ENCODE results near the gene DGKG. TPM values are rescaled to one million over a fixed set of nuclear protein-coding genes. Genes with fewer than 3 reads are reported as not detected.

The DGKG gene
- total RNA-seq, 4 donors from 2014 or later: 1.3 to 5.7 (median 2.3) TPM

DNA sequence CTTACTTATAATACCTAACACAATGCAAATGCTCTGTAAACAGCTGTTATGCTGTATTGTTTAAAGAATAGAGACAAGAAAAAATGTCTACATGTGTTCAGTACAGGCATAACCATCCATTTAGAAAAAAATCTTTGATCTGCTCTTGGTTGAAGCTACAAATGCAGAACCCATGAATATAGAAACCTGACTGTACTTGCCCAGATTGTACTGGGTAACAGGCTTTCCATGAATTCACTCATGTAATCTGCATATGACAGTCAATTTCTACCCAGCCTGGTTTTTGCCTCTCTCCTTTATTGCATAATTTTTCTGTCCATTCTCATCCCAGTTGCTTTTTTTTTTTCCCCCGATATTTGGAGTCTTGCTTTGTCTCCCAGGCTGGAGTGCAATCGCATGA, 190.5 kb downstream of the DGKG start:
- 93 to 96% methylated on average over 2 of the region's 2 CpGs for WGBS, 2 donors
- no peak overlapping the region for H3K27ac ChIP-seq
- no peaks in the 10 kb centered on the region for H3K27me3 ChIP-seq
- no peak overlapping the region for H3K4me3 ChIP-seq
- TF ChIP-seq, protein P1, sequence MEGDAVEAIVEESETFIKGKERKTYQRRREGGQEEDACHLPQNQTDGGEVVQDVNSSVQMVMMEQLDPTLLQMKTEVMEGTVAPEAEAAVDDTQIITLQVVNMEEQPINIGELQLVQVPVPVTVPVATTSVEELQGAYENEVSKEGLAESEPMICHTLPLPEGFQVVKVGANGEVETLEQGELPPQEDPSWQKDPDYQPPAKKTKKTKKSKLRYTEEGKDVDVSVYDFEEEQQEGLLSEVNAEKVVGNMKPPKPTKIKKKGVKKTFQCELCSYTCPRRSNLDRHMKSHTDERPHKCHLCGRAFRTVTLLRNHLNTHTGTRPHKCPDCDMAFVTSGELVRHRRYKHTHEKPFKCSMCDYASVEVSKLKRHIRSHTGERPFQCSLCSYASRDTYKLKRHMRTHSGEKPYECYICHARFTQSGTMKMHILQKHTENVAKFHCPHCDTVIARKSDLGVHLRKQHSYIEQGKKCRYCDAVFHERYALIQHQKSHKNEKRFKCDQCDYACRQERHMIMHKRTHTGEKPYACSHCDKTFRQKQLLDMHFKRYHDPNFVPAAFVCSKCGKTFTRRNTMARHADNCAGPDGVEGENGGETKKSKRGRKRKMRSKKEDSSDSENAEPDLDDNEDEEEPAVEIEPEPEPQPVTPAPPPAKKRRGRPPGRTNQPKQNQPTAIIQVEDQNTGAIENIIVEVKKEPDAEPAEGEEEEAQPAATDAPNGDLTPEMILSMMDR (IDR thresholded peaks at IDR 0.05): no peak
- TF ChIP-seq POLR2A (IDR thresholded peaks at IDR 0.05) (no peak), EP300 (IDR thresholded peaks at IDR 0.05) (no peak)
- no peaks in the 10 kb centered on the region for H3K36me3 ChIP-seq
- peaks cover 0 to 6% (median 0%) of the 10 kb centered on the region in 4 donors for H3K4me1 ChIP-seq
- DNase-seq (ENCODE audit: low spot score in 2 of 2): no peak
- no peaks in the 10 kb centered on the region for H3K9me3 ChIP-seq

DNA sequence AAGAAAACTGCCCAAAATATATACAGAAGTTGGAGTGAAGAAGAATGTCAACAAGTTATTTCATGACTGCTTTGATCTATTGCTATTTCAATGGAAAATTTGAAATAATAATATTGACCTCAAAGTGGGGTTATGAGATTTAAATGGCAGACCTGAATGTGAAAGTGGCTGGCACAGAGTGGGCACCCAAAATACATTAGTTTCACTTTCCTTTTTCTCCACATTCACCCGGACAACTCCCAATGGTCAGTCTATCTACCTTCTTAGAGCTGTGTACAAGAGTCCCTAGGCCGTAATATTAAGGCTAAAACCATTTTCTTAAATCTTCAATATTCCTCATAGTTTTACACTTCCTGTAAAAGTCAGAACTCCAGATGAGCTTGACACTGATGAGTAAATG, 191.5 kb downstream of the DGKG start:
- Histone ChIP-seq H3K27ac (no peak overlapping the region), H3K4me1 (peaks cover 0 to 10% (median 0%) of the 10 kb centered on the region in 4 donors), H3K4me3 (no peak overlapping the region), H3K9me3 (no peaks in the 10 kb centered on the region), H3K36me3 (no peaks in the 10 kb centered on the region), H3K27me3 (no peaks in the 10 kb centered on the region)
- 37 to 62% methylated on average over 2 of the region's 2 CpGs for WGBS, 2 donors
- no peak for DNase-seq (ENCODE audit: low spot score in 2 of 2)
- TF ChIP-seq, protein P1 (IDR thresholded peaks at IDR 0.05): no peak
- TF ChIP-seq EP300 (IDR thresholded peaks at IDR 0.05) (no peak), POLR2A (IDR thresholded peaks at IDR 0.05) (no peak)

DNA sequence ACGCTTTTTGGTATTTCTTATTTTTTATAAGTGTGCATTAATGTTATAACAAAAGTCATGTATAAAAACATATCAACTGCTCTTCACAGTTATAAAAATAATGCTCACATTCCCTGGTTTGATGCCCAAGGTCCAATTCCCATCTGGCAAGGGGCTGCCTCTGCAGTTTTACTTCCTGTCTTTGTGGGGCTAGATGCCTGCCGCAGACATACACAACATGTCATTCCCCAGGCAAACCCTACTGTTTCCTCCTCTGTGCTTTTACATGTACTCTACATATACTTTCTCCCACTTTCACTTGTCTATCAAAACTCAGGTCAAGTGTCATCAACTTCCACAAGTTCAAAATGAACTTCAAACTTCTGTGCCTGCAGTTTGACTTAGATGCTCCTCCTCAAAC, 192.7 kb downstream of the DGKG start:
- no peaks in the 10 kb centered on the region for H3K36me3 ChIP-seq
- 80 to 86% methylated on average over 2 of the region's 2 CpGs for WGBS, 2 donors
- TF ChIP-seq, protein P1 (IDR thresholded peaks at IDR 0.05): no peak
- TF ChIP-seq POLR2A (IDR thresholded peaks at IDR 0.05) (no peak), EP300 (IDR thresholded peaks at IDR 0.05) (no peak)

DNA sequence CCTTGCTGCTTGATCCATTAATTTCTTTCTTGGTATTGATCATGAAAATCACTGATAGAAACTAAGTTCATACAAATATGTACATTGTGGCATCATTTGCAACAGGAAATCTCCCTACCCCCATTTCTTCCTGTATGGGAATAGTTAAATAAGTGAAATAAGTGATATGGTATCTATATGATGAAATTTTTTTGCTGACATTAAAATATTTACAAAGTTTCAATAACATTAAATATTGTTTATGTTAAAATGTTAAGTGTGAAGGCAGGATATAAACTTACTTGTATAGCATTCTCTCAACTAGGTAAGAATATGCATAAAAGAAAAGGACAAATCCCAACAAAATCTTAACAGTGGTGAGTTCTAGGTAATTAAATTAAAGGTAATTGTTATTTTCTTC, 193.1 kb downstream of the DGKG start:
- Histone ChIP-seq H3K36me3 (no peaks in the 10 kb centered on the region), H3K9me3 (no peaks in the 10 kb centered on the region), H3K4me3 (no peak overlapping the region), H3K4me1 (peaks cover 0 to 10% (median 0%) of the 10 kb centered on the region in 4 donors), H3K27ac (no peak overlapping the region), H3K27me3 (no peaks in the 10 kb centered on the region)
- no peak for TF ChIP-seq POLR2A (IDR thresholded peaks at IDR 0.05)
- TF ChIP-seq EP300 (IDR thresholded peaks at IDR 0.05): no peak
- TF ChIP-seq, protein P1 (IDR thresholded peaks at IDR 0.05): no peak
- no peak for DNase-seq (ENCODE audit: low spot score in 2 of 2)

More for the DNA sequence above, 192.7 kb downstream of the DGKG start:
- DNase-seq (ENCODE audit: low spot score in 2 of 2): no peak
- H3K27me3 ChIP-seq: no peaks in the 10 kb centered on the region
- H3K27ac ChIP-seq: no peak overlapping the region
- no peak overlapping the region for H3K4me3 ChIP-seq
- H3K9me3 ChIP-seq: no peaks in the 10 kb centered on the region
- H3K4me1 ChIP-seq: peaks cover 0 to 10% (median 0%) of the 10 kb centered on the region in 4 donors

DNA sequence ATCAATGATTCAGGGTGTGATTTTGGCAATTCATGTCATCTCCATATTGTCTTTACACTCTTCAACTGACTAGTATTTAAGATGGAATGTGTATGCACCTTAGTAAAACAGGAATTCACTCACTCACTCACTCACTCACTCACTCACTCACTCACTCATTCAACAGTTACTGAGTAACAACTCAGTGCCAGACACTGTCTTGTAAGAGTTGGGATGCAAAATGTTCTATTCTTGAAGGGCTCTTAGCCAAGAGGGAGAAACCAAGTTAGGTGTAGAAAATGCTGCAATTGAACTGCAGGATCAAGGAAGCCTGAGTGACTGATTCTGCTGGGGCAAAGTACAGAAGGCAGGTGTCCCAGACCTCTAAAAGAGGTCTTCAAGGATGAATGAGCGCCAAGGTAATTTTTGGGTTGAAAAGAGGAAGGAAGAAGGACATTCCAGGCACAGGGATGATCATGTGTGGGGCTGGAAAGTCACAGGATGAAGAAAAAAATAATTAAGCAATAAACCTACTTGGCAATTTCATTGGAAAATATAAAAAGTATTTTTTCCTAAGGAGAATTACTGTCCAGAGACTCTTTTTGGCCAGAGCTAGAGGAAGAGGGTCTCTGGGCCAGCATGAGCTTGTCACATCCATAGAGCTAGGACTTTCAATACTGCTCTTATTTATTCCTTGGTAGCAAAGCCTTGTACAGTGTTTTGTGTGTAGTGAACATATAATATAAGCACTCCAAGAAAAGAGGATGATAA, 194.2 kb downstream of the DGKG start:
- H3K4me3 ChIP-seq: no peak overlapping the region
- H3K36me3 ChIP-seq: no peaks in the 10 kb centered on the region
- no peaks in the 10 kb centered on the region for H3K9me3 ChIP-seq
- 85 to 86% methylated on average over 1 of the region's 1 CpG for WGBS, 2 donors
- no peak overlapping the region for H3K27ac ChIP-seq
- H3K27me3 ChIP-seq: no peaks in the 10 kb centered on the region
- no peak for DNase-seq (ENCODE audit: low spot score in 2 of 2)
- TF ChIP-seq POLR2A (IDR thresholded peaks at IDR 0.05): no peak
- TF ChIP-seq, protein P1 (IDR thresholded peaks at IDR 0.05): no peak
- no peak for TF ChIP-seq EP300 (IDR thresholded peaks at IDR 0.05)
- H3K4me1 ChIP-seq: peaks cover 0 to 10% (median 0%) of the 10 kb centered on the region in 4 donors

Data from tibial nerve (tissue), 4 donors.